ENCODE data around the gene IRAK3. TPM values are rescaled to one million over a fixed set of nuclear protein-coding genes. Genes with fewer than 3 reads are reported as not detected.

The IRAK3 gene
- total RNA-seq, 4 donors from 2014 or later = 3.0 to 26.4 (median 7.8) TPM

- H3K4me1 ChIP-seq = peaks cover 0 to 4% (median 2%) of the 10 kb centered on the region in 4 donors
- DNase-seq = no peak
- H3K9me3 ChIP-seq = no peaks in the 10 kb centered on the region
- no peaks in the 10 kb centered on the region for H3K27me3 ChIP-seq
- TF ChIP-seq CTCF (IDR thresholded peaks at IDR 0.05) (no peak), POLR2A (IDR thresholded peaks at IDR 0.05) (no peak)
- H3K36me3 ChIP-seq = peaks cover 0 to 27% (median 0%) of the 10 kb centered on the region in 3 donors
- no peak overlapping the region for H3K4me3 ChIP-seq
- H3K27ac ChIP-seq = no peak overlapping the region
Measured at GRCh38 chr12:66156654-66157053, 32.4 kb upstream of the IRAK3 start.

DNA sequence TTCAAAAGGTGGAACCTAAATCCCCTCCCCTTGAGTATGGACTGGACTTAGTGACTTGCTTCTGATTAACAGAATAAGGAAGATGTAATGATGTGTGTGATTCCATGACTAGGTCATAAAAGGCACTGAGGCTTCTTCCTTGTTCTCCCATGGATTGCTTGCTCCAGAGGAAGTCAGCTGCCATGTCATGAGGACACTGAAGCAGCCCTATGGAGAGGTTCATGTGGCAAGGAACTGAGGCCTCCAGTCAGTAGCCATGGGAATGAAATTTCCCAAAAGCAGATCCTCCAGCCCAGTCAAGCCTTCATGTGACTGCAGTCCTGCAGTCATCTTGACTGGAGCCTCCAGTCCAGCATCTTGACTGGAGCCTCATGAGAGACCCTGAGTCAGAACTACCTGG, 29.9 kb upstream of the IRAK3 start:
- Histone ChIP-seq H3K36me3 (peaks cover 0 to 25% (median 0%) of the 10 kb centered on the region in 3 donors), H3K4me3 (no peak overlapping the region), H3K9me3 (no peaks in the 10 kb centered on the region), H3K27me3 (no peaks in the 10 kb centered on the region), H3K27ac (no peak overlapping the region), H3K4me1 (peaks cover 0 to 9% (median under 1%) of the 10 kb centered on the region in 4 donors)
- TF ChIP-seq CTCF (IDR thresholded peaks at IDR 0.05) (no peak), POLR2A (IDR thresholded peaks at IDR 0.05) (no peak)
- no peak for DNase-seq

- Histone ChIP-seq H3K9me3 (no peaks in the 10 kb centered on the region), H3K36me3 (peaks cover 0 to 25% (median 0%) of the 10 kb centered on the region in 3 donors), H3K4me3 (no peak overlapping the region), H3K27ac (no peak overlapping the region), H3K27me3 (no peaks in the 10 kb centered on the region), H3K4me1 (peaks cover 0 to 8% (median 0%) of the 10 kb centered on the region in 4 donors)
- TF ChIP-seq POLR2A (IDR thresholded peaks at IDR 0.05) (no peak), CTCF (IDR thresholded peaks at IDR 0.05) (no peak)
- DNase-seq = no peak
Measured at GRCh38 chr12:66160704-66161103, 28.3 kb upstream of the IRAK3 start.

GRCh38 chr12:66162701-66163100, 26.3 kb upstream of the IRAK3 start:
- no peak overlapping the region for H3K4me3 ChIP-seq
- H3K4me1 ChIP-seq = peaks cover 0 to 18% (median 0%) of the 10 kb centered on the region in 4 donors
- H3K36me3 ChIP-seq = peaks cover 0 to 32% (median 0%) of the 10 kb centered on the region in 3 donors
- TF ChIP-seq CTCF (IDR thresholded peaks at IDR 0.05) = no peak
- TF ChIP-seq POLR2A (IDR thresholded peaks at IDR 0.05) = no peak
- no peaks in the 10 kb centered on the region for H3K27me3 ChIP-seq
- DNase-seq = no peak
- H3K27ac ChIP-seq = no peak overlapping the region
- no peaks in the 10 kb centered on the region for H3K9me3 ChIP-seq

- Histone ChIP-seq H3K4me3 (no peak overlapping the region), H3K4me1 (peaks cover 0 to 23% (median under 1%) of the 10 kb centered on the region in 4 donors), H3K36me3 (peaks cover 0 to 32% (median 0%) of the 10 kb centered on the region in 3 donors), H3K27ac (no peak overlapping the region), H3K9me3 (no peaks in the 10 kb centered on the region), H3K27me3 (no peaks in the 10 kb centered on the region)
- TF ChIP-seq CTCF (IDR thresholded peaks at IDR 0.05) (no peak), POLR2A (IDR thresholded peaks at IDR 0.05) (no peak)
- no peak for DNase-seq
Measured at GRCh38 chr12:66163289-66163688, 25.7 kb upstream of the IRAK3 start.

DNA sequence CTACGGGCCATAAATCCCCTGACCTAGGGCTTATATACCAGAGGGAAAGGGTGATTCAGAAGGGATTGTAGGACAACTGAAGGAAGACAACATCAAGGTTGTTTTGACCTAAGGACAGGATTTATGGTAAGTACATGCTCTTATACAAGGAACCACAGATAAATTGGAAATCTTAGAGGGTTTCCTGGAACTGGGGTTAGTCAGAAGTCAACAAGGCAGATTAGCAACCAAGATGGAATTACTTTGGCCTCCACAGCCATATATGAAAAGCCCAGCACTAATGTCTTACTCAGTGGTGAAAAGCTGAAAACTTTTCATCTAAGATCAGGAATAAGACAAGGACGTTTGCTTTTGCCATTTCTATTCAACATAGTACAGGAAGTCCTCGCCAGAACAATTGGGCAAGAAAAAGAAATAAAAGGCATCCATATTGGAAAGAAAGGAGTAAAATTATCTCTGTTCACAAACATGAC, 24.6 kb upstream of the IRAK3 start:
- TF ChIP-seq POLR2A (IDR thresholded peaks at IDR 0.05) (no peak), CTCF (IDR thresholded peaks at IDR 0.05) (no peak)
- Histone ChIP-seq H3K27ac (no peak overlapping the region), H3K9me3 (no peaks in the 10 kb centered on the region), H3K36me3 (peaks cover 0 to 27% (median 0%) of the 10 kb centered on the region in 3 donors), H3K4me3 (no peak overlapping the region), H3K27me3 (no peaks in the 10 kb centered on the region), H3K4me1 (peaks cover 0 to 28% (median 3%) of the 10 kb centered on the region in 4 donors)
- DNase-seq = no peak

Measured in Peyer's patch (tissue), 4 donors.